Renal cortex interstitium (tissue), 11 donors: ENCODE measurements around the gene DPYSL4. TPM values are rescaled to one million over a fixed set of nuclear protein-coding genes. Genes with fewer than 3 reads are reported as not detected.

Experiments used
- DNase-seq, 11 donors: peaks; one replicate each; pipeline ENCODE4 v3.0.0-alpha.2; 2013; ENCODE audit warnings: low read depth in 9 of 11, low spot score in 4 of 11; ENCODE audit errors: extremely low read depth in 1 of 11
- polyA plus RNA-seq, 3 donors: library from polyadenylated mRNA; unstranded; fragments of 120-200 nt; gene quantifications; one replicate each; pipeline ENCODE4 v1.2.1, GENCODE V29; 2013; ENCODE audit not compliant: insufficient read length in 3 of 3

DPYSL4 gene
- polyA plus RNA-seq, 3 donors = 13.6 to 22.5 (median 15.0) TPM

- no peak for DNase-seq
Observed at GRCh38 chr10:132229096-132229495, 42.3 kb downstream of the DPYSL4 start.

GRCh38 chr10:132229834-132230556 lies 43.2 kb downstream of the DPYSL4 start:
- DNase-seq = no peak

GRCh38 chr10:132230557-132231210 lies 43.9 kb downstream of the DPYSL4 start:
- DNase-seq = no peak

- no peak for DNase-seq
Observed at GRCh38 chr10:132231656-132232022, 44.9 kb downstream of the DPYSL4 start.

- DNase-seq = no peak
Observed at GRCh38 chr10:132232023-132232951, 45.5 kb downstream of the DPYSL4 start.

GRCh38 chr10:132232981-132233380 lies 46.2 kb downstream of the DPYSL4 start:
- DNase-seq = no peak

GRCh38 chr10:132233501-132234085 lies 46.8 kb downstream of the DPYSL4 start:
- DNase-seq = no peak

- DNase-seq = no peak
Observed at GRCh38 chr10:132234860-132235259, 48.1 kb downstream of the DPYSL4 start.

GRCh38 chr10:132236161-132236560 lies 49.4 kb downstream of the DPYSL4 start:
- DNase-seq = no peak

GRCh38 chr10:132236881-132237280 lies 50.1 kb downstream of the DPYSL4 start:
- DNase-seq = no peak

- no peak for DNase-seq
Observed at GRCh38 chr10:132237396-132237795, 50.6 kb downstream of the DPYSL4 start.

GRCh38 chr10:132237871-132238270 lies 51.1 kb downstream of the DPYSL4 start:
- DNase-seq = no peak

GRCh38 chr10:132238371-132239125 lies 51.8 kb downstream of the DPYSL4 start:
- DNase-seq = no peak

GRCh38 chr10:132239126-132240031 lies 52.6 kb downstream of the DPYSL4 start:
- no peak for DNase-seq

GRCh38 chr10:132240156-132240555 lies 53.4 kb downstream of the DPYSL4 start:
- DNase-seq = no peak

- no peak for DNase-seq
Observed at GRCh38 chr10:132240581-132240980, 53.8 kb downstream of the DPYSL4 start.

GRCh38 chr10:132241086-132241485 lies 54.3 kb downstream of the DPYSL4 start:
- DNase-seq = no peak

GRCh38 chr10:132241496-132241895 lies 54.7 kb downstream of the DPYSL4 start:
- DNase-seq = no peak
